Kidney capillary endothelial cell (primary cell): ENCODE results near the gene CNN3.

Experiments used
- DNase-seq: peaks from one replicate; pipeline ENCODE4 v3.0.0-alpha.2; 2018; ENCODE audit warnings: low spot score

Gene CNN3

DNA sequence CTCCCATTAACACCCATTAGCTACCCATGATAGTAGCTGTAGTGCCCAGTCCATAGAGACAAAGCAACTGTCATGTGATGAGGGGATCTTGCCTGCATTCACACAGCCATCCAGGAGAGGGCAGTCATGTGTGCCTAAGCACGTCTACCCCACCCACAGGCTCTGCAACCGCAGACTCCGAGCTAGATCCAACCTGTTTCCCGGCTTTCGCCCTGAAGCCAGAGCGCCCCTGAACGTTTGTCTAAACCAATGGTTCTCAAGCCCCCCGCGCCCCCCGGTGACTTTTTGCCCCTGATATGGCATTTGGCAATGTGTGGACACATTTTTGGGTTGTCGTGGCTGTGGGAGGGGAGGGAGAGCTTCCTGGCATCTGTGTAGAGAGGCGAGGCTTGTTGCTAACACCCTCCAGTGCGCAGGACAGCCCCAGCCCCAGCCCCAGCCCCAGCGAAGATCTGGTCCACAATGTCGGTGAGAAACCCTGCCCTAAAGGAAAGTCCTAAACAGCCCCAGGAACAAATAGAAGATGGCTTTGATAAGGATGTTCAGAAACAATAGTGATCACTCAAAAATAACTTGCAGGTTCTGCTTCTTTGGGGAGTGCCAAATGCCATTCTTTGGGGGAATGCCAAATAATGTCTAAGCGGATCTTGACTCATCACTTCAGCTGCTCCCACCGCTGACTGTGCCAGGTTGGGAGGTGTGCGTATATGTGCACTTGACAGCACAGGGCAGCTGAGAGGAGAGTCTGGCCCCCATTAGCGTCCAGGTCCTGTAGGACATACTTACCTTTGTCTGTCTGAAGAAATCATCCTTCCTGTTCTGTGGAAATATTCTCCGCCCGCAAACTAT is 72.2 kb downstream of the CNN3 start:
- peak; percentile 91 for DNase-seq

DNA sequence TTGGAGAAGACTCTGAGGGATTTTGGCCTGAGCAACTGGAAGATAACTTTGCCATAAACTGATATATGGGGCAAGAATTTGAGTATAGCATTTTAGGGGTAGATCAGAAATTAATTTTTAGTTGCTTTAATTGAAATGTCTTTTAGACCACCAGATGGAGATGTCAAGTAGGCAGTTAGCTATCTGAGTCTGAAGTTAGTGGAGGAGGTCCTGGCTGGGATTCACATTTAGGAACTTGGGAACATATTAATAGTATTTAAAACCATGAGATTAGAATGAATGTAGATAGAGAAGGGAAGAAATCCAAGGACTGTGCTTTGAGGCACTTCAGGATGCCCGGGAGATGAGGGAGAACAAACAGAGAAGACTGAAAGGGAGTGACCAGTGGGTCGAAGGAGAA is 74.1 kb downstream of the CNN3 start:
- no peak for DNase-seq

DNA sequence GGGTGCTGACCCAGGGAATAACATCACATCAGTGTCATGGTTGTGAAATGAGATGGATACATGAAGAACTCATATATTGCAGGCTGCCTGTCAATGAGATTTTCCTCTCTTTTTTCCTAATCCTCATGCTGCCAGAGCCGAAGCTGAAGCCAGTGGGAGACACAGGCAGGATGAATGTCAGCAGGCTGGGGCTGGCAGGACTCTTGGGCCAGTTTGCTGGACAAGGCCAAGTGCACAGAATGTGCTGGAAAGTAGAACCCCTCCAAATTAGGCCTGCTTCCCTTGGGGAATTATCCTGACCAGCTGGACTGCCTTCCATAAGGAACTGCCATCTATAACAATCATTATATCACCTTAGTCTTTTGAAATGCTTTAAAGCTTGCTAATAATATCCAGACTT is 75.3 kb downstream of the CNN3 start:
- DNase-seq: no peak
